Fibroblast of lung (primary cell): Measurements from ENCODE around the gene DIP2A. TPM values are rescaled to one million over a fixed set of nuclear protein-coding genes. Genes with fewer than 3 reads are reported as not detected.

Experiments used
- DNase-seq, 2 donors: peaks; one replicate each; pipeline versions ENCODE4 v3.0.0 to v3.0.0-alpha.2; 2010; ENCODE audit warnings: low read depth in 2 of 2
- H2AFZ ChIP-seq: 2 replicates; pipeline ENCODE4 v1.5.1; 2012; ENCODE audit warnings: low read length, control low read depth, inconsistent platforms
- H3K27ac ChIP-seq: 2 replicates; pipeline ENCODE4 v1.5.1; 2011; ENCODE audit warnings: low read length, control low read depth; ENCODE audit not compliant: insufficient read depth
- H3K27me3 ChIP-seq: 2 replicates; pipeline ENCODE4 v1.5.1; 2011; ENCODE audit warnings: mild to moderate bottlenecking, low read length; ENCODE audit not compliant: control insufficient read depth, insufficient read depth
- H3K36me3 ChIP-seq: 2 replicates; pipeline ENCODE4 v1.5.1; 2011; ENCODE audit warnings: low read length; ENCODE audit not compliant: control insufficient read depth, insufficient read depth
- H3K4me1 ChIP-seq: 2 replicates; pipeline ENCODE4 v1.5.1; 2011; ENCODE audit warnings: low read length; ENCODE audit not compliant: control insufficient read depth, insufficient read depth; ENCODE audit errors: extremely low read depth
- H3K4me2 ChIP-seq: 2 replicates; pipeline ENCODE4 v1.5.1; 2011; ENCODE audit warnings: low read length, control low read depth; ENCODE audit not compliant: insufficient read depth; ENCODE audit errors: extremely low read depth
- H3K4me3 ChIP-seq, 4 experiments: fragments of 200-600 bp in 1 of 4; sonication (generic) in 1 of 4; replicated peaks in 1 of 4; 2 replicates each; pipeline ENCODE4 v1.5.1; 2011 to 2016; ENCODE audit warnings: low read length in 4 of 4, low read depth in 3 of 4, mild to moderate bottlenecking in 3 of 4, control low read depth in 2 of 4, inconsistent platforms in 1 of 4, mixed read lengths in 1 of 4; ENCODE audit not compliant: insufficient read depth in 1 of 4; ENCODE audit errors: control extremely low read depth in 1 of 4
- H3K79me2 ChIP-seq: 2 replicates; pipeline ENCODE4 v1.5.1; 2012; ENCODE audit warnings: mild to moderate bottlenecking, low read length, inconsistent platforms; ENCODE audit not compliant: control insufficient read depth, insufficient read depth
- H3K9ac ChIP-seq: 2 replicates; pipeline ENCODE4 v1.5.1; 2011; ENCODE audit warnings: mild to moderate bottlenecking, low read length, control low read depth; ENCODE audit not compliant: insufficient read depth
- H3K9me3 ChIP-seq: 2 replicates; pipeline ENCODE4 v1.5.1; 2012; ENCODE audit warnings: low read depth, low read length; ENCODE audit not compliant: control insufficient read depth, insufficient read depth
- H4K20me1 ChIP-seq: 2 replicates; pipeline ENCODE4 v1.5.1; 2011; ENCODE audit warnings: low read length; ENCODE audit not compliant: control insufficient read depth, insufficient read depth; ENCODE audit errors: extremely low read depth
- EZH2 ChIP-seq: IDR thresholded peaks from 2 replicates; pipeline ENCODE4 v1.5.1; 2012; ENCODE audit warnings: low read length, control low read depth, mild to moderate bottlenecking; ENCODE audit errors: missing control alignments
- polyA plus RNA-seq, 2 donors: library from polyadenylated mRNA; depleted of rRNA in 1 of 2; stranded (reverse) in 1 of 2; unstranded in 1 of 2; fragments of >200 nt; gene quantifications; 2 replicates each; pipeline ENCODE4 v1.2.1, GENCODE V29; 2011 to 2012; ENCODE audit warnings: missing spikeins in 1 of 2
- total RNA-seq: library from RNA; depleted of rRNA; stranded (reverse); fragments of >200 nt; gene quantifications from 2 replicates; pipeline ENCODE4 v1.2.1, GENCODE V29; 2014
- TF ChIP-seq, protein P1 (sequence below), 2 donors: IDR thresholded peaks in 1 of 2; conservative IDR thresholded peaks in 1 of 2; 1 replicate in 1 of 2; 2 replicates in 1 of 2; pipeline ENCODE4 v1.5.1; 2011 to 2012; ENCODE audit warnings: low read length in 2 of 2, control low read depth in 1 of 2, inconsistent platforms in 1 of 2, low read depth in 1 of 2, mild to moderate bottlenecking in 1 of 2

The DIP2A gene
- total and polyA plus RNA-seq, 2 donors (not counting 1 experiment from before 2014, with no cell fraction given) = 16.3 to 21.1 TPM

DNA sequence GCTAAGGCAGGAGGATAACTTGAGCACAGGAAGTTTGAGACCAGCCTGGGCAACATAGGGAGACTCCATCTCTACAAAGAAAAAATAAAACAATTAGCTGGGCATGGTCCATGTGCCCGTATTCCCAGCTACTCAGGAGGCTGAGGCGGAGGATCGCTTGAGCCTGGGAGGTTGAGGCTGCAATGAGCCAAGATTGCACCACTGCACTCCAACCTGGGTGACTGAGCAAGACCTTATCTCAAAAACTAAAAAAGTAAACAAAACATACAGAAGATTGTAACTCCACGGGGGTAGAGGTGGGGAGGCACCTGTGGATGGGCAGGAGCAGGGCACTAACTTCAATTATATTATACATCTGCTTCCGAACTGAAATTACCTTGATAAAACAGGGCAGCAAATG lies 141.6 kb downstream of the DIP2A start:
- TF ChIP-seq, protein P1, sequence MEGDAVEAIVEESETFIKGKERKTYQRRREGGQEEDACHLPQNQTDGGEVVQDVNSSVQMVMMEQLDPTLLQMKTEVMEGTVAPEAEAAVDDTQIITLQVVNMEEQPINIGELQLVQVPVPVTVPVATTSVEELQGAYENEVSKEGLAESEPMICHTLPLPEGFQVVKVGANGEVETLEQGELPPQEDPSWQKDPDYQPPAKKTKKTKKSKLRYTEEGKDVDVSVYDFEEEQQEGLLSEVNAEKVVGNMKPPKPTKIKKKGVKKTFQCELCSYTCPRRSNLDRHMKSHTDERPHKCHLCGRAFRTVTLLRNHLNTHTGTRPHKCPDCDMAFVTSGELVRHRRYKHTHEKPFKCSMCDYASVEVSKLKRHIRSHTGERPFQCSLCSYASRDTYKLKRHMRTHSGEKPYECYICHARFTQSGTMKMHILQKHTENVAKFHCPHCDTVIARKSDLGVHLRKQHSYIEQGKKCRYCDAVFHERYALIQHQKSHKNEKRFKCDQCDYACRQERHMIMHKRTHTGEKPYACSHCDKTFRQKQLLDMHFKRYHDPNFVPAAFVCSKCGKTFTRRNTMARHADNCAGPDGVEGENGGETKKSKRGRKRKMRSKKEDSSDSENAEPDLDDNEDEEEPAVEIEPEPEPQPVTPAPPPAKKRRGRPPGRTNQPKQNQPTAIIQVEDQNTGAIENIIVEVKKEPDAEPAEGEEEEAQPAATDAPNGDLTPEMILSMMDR (conservative IDR thresholded peaks at IDR 0.05 in 1 of 2, IDR thresholded peaks at IDR 0.05 in 1 of 2; ENCODE audit: low read depth in 1 of 2, low read length in 2 of 2) = no peak
- no peak for TF ChIP-seq EZH2
- H3K36me3 ChIP-seq = no peaks in the 10 kb centered on the region
- no peak overlapping the region for H3K9ac ChIP-seq
- H2AFZ ChIP-seq = no peak overlapping the region
- H4K20me1 ChIP-seq = no peaks in the 10 kb centered on the region
- no peaks in the 10 kb centered on the region for H3K9me3 ChIP-seq
- DNase-seq = no peak
- H3K27me3 ChIP-seq = no peaks in the 10 kb centered on the region
- H3K4me2 ChIP-seq = no peak overlapping the region
- peaks cover 2% of the 10 kb centered on the region for H3K4me1 ChIP-seq
- no peaks in the 10 kb centered on the region for H3K79me2 ChIP-seq
- no peak overlapping the region for H3K4me3 ChIP-seq
- H3K27ac ChIP-seq = no peak overlapping the region

DNA sequence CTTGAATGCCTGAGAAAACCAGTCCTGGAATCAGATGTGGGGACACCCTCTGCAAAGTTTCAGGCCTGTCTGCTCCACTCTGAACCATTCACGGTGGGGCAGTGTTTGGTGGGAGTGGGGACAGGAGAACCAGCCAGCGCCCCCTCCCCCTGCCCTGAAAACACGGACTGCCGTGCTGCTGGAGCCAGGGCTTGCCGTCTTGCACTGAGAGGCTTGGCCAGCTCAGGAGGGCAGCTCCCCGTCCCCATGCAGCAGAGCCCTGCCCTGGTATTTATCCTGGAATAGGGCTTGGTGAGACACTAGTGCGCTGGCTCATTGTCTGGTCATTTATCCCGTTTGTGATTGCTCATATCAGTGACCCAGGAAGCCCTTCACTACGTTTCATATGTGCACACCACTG lies 142.3 kb downstream of the DIP2A start:
- no peak overlapping the region for H3K4me2 ChIP-seq
- no peaks in the 10 kb centered on the region for H3K36me3 ChIP-seq
- no peak overlapping the region for H3K27ac ChIP-seq
- no peaks in the 10 kb centered on the region for H3K79me2 ChIP-seq
- DNase-seq = no peak
- H3K4me3 ChIP-seq = no peak overlapping the region
- peaks cover 2% of the 10 kb centered on the region for H3K4me1 ChIP-seq
- no peaks in the 10 kb centered on the region for H3K9me3 ChIP-seq
- H3K27me3 ChIP-seq = no peaks in the 10 kb centered on the region
- H3K9ac ChIP-seq = no peak overlapping the region
- H2AFZ ChIP-seq = no peak overlapping the region
- no peaks in the 10 kb centered on the region for H4K20me1 ChIP-seq
- TF ChIP-seq, protein P1 (conservative IDR thresholded peaks at IDR 0.05 in 1 of 2, IDR thresholded peaks at IDR 0.05 in 1 of 2; ENCODE audit: low read depth in 1 of 2, low read length in 2 of 2) = no peak
- no peak for TF ChIP-seq EZH2

DNA sequence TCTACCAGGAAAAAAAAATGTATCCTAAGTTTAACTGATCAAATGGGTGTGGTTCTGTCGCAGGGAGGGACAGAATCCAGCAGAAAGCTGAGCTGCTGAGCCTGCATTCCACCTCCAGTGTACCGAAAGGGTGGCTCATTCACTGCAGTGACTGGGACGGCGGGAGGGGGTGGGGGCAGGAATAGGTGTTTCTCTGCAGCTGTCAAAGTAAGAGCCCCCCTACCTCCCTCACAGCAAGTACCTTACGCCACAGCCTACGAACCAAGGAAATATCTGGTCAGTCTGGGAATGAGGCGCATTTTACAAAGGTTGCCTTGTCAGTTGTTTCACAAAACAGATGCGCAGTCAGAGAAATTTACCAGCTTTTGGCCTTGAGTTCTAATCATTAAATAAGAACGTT lies 144.5 kb downstream of the DIP2A start:
- Histone ChIP-seq H3K9me3 (no peaks in the 10 kb centered on the region), H3K4me2 (no peak overlapping the region), H2AFZ (no peak overlapping the region), H3K27ac (no peak overlapping the region), H3K27me3 (peaks cover under 1% of the 10 kb centered on the region), H4K20me1 (no peaks in the 10 kb centered on the region), H3K36me3 (no peaks in the 10 kb centered on the region), H3K79me2 (no peaks in the 10 kb centered on the region), H3K4me3 (no peak overlapping the region), H3K4me1 (peaks cover 2% of the 10 kb centered on the region), H3K9ac (no peak overlapping the region)
- peak in 1 of 2 donors; percentile 2 for DNase-seq
- no peak for TF ChIP-seq EZH2
- TF ChIP-seq, protein P1 (conservative IDR thresholded peaks at IDR 0.05 in 1 of 2, IDR thresholded peaks at IDR 0.05 in 1 of 2; ENCODE audit: low read depth in 1 of 2, low read length in 2 of 2) = no peak
